Measurements from ENCODE around the gene REEP1. TPM values are rescaled to one million over a fixed set of nuclear protein-coding genes. Genes with fewer than 3 reads are reported as not detected.

Gene REEP1
- total RNA-seq, 1 experiment from 2014 or later = 5.9 TPM

- Histone ChIP-seq H2AFZ (ENCODE audit: low read depth, low read length, poor library complexity, severe bottlenecking) (no peak overlapping the region), H3K4me2 (ENCODE audit: low read length) (no peak overlapping the region), H3K36me3 (ENCODE audit: control insufficient read depth in 1 of 2, insufficient read depth in 2 of 2, low read length in 2 of 2) (peaks cover under 1 to 7% of the 10 kb centered on the region in 2 experiments; a peak in 2 of 4 replicates), H3K27me3 (ENCODE audit: insufficient read depth, low read length) (no peaks in the 10 kb centered on the region), H3K4me3 (replicated peaks in 1 of 2; ENCODE audit: low read depth in 1 of 2, low read length in 2 of 2) (no peak overlapping the region), H3K9me3 (ENCODE audit: control insufficient read depth in 1 of 2, insufficient read depth in 1 of 2, low read depth in 1 of 2, low read length in 2 of 2) (no peaks in the 10 kb centered on the region), H3K79me2 (ENCODE audit: insufficient read depth, low read length) (no peaks in the 10 kb centered on the region), H3K9me2 (ENCODE audit: insufficient read depth) (no peaks in the 10 kb centered on the region), H3K9ac (ENCODE audit: low read length) (no peak overlapping the region), H3K27ac (ENCODE audit: low read depth, low read length) (no peak overlapping the region), H4K20me1 (ENCODE audit: insufficient read depth) (no peaks in the 10 kb centered on the region), H3K4me1 (ENCODE audit: control insufficient read depth in 1 of 2, insufficient read depth in 2 of 2, low read length in 2 of 2) (no peaks in the 10 kb centered on the region)
- POLR2A ChIA-PET = no interaction called here
- no TSS peak for BruUV-seq (replicated peaks)
- ATAC-seq = no peak
- no peak for DNase-seq (ENCODE audit: low read depth, low spot score)
- TF ChIP-seq RAD21 (IDR thresholded peaks at IDR 0.05; ENCODE audit: low read depth) (no peak), ATF3 (IDR thresholded peaks at IDR 0.05) (no peak), ELF1 (IDR thresholded peaks at IDR 0.05; ENCODE audit: borderline replicate concordance, low read depth) (no peak), ZFX (IDR thresholded peaks at IDR 0.05) (no peak), POLR2A (IDR thresholded peaks at IDR 0.05; ENCODE audit: borderline replicate concordance, extremely low read depth, insufficient read depth, insufficient read length) (no peak), ZNF274 (IDR thresholded peaks at IDR 0.05; ENCODE audit: low read depth, low read length) (no peak), CEBPB (IDR thresholded peaks at IDR 0.05; ENCODE audit: low read depth) (no peak), CBX3 (IDR thresholded peaks at IDR 0.05; ENCODE audit: low read depth) (no peak), SIN3A (IDR thresholded peaks at IDR 0.05; ENCODE audit: low read depth) (no peak), CTCF (IDR thresholded peaks at IDR 0.05 in 2 of 3, conservative IDR thresholded peaks at IDR 0.05 in 1 of 3; ENCODE audit: borderline replicate concordance in 1 of 3, insufficient read depth in 1 of 3, low read depth in 2 of 3, low read length in 2 of 3) (no peak), JUND (IDR thresholded peaks at IDR 0.05) (no peak), MAX (IDR thresholded peaks at IDR 0.05) (no peak), EZH2 (IDR thresholded peaks at IDR 0.05) (no peak), REST (IDR thresholded peaks at IDR 0.05; ENCODE audit: low read depth) (no peak), YY1 (IDR thresholded peaks at IDR 0.05; ENCODE audit: extremely low read depth, insufficient replicate concordance, low read depth, low read length) (no peak)
- RAD21 ChIA-PET (ENCODE audit: low non-redundant PET in 1 of 2, low total read pairs in 2 of 2, uncharacterized antibody in 2 of 2, unreplicated experiment in 2 of 2) = no interaction called here
- CTCF ChIA-PET = no interaction called here
- intact Hi-C loops (cut with micrococcal nuclease) = no loop called here
These were observed 119.3 kb downstream of the REEP1 start for GRCh38 chr2:86218124-86218523.

Measured in HCT116 (cell line).